ENCODE results near the gene NPR1.

DNA sequence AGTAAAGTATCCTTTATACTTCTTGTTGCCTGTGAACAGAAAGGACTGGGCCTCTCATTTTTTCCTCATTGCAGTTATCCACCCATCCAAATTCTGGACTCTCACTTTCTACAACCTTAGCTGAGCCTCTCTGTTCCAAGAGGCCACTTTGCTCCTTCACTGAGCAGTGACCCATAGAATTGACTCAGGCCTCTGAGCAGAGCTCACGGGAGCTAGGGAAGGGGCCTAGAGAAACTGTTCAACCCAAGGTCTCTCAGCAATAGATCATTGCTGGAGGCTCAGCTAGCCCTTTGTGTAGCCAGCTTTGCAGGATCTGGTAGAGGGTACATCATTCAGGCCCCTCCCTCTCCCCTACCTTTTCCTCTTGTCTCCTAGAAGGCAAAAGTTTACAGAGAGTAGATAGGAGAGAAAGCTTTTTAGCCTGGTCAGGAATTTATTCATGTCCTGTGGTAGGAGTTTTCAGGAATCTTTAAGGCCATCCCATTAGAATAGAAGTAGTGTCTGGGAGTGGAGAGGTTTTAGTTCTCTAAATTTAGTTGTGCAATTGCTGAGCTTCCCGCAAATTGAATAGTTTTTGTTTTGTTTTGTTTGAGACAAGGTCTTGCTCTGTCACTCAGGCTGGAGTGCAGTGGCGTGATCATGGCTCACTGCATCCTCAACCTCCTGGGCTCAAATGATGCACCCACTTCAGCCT, 56.1 kb downstream of the NPR1 start:
- TF ChIP-seq, protein P1, sequence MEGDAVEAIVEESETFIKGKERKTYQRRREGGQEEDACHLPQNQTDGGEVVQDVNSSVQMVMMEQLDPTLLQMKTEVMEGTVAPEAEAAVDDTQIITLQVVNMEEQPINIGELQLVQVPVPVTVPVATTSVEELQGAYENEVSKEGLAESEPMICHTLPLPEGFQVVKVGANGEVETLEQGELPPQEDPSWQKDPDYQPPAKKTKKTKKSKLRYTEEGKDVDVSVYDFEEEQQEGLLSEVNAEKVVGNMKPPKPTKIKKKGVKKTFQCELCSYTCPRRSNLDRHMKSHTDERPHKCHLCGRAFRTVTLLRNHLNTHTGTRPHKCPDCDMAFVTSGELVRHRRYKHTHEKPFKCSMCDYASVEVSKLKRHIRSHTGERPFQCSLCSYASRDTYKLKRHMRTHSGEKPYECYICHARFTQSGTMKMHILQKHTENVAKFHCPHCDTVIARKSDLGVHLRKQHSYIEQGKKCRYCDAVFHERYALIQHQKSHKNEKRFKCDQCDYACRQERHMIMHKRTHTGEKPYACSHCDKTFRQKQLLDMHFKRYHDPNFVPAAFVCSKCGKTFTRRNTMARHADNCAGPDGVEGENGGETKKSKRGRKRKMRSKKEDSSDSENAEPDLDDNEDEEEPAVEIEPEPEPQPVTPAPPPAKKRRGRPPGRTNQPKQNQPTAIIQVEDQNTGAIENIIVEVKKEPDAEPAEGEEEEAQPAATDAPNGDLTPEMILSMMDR (IDR thresholded peaks at IDR 0.05; ENCODE audit: low read depth, low read length, poor library complexity, severe bottlenecking), result no peak
- no peak for TF ChIP-seq EZH2phosphoT487 (IDR thresholded peaks at IDR 0.05; ENCODE audit: borderline replicate concordance, low read length)
